Spleen (tissue), 11 donors: ENCODE results near the gene CENPC. TPM values are rescaled to one million over a fixed set of nuclear protein-coding genes. Genes with fewer than 3 reads are reported as not detected.

ENCODE experiments used
- DNase-seq: peaks from one replicate; pipeline ENCODE4 v3.0.0-alpha.2; 2020
- H3K27ac ChIP-seq, 8 donors: fragments of 200-600 bp; sonication (generic) in 7 of 8; 1 replicate in 4 of 8; 2 replicates in 4 of 8; pipeline versions ENCODE4 v1.5.0 to v1.8.0; 2016 to 2021; ENCODE audit warnings: inconsistent platforms in 4 of 8, mild to moderate bottlenecking in 4 of 8, moderate library complexity in 1 of 8
- H3K27me3 ChIP-seq, 7 donors: fragments of 200-600 bp; sonication (generic) in 6 of 7; replicated peaks in 1 of 7; 1 replicate in 4 of 7; 2 replicates in 3 of 7; pipeline versions ENCODE4 v1.5.0 to v1.8.0; 2016 to 2021; ENCODE audit warnings: inconsistent platforms in 3 of 7, mild to moderate bottlenecking in 1 of 7
- H3K36me3 ChIP-seq, 6 donors: fragments of 200-600 bp; sonication (generic) in 5 of 6; 1 replicate in 4 of 6; 2 replicates in 2 of 6; pipeline versions ENCODE4 v1.5.0 to v1.8.0; 2016 to 2021; ENCODE audit warnings: inconsistent platforms in 2 of 6
- H3K4me1 ChIP-seq, 6 donors: fragments of 200-600 bp; sonication (generic) in 5 of 6; 1 replicate in 3 of 6; 2 replicates in 3 of 6; pipeline versions ENCODE4 v1.5.0 to v1.8.0; 2016 to 2021; ENCODE audit warnings: inconsistent platforms in 3 of 6
- H3K4me3 ChIP-seq, 8 donors: fragments of 200-600 bp; sonication (generic) in 7 of 8; 1 replicate in 4 of 8; 2 replicates in 4 of 8; pipeline versions ENCODE4 v1.5.0 to v1.8.0; 2016 to 2021; ENCODE audit warnings: inconsistent platforms in 4 of 8, mild to moderate bottlenecking in 4 of 8, moderate library complexity in 2 of 8
- H3K9me3 ChIP-seq, 8 donors: fragments of 200-600 bp; sonication (generic) in 7 of 8; 1 replicate in 4 of 8; 2 replicates in 4 of 8; pipeline versions ENCODE4 v1.5.0 to v1.8.0; 2016 to 2021; ENCODE audit warnings: inconsistent platforms in 4 of 8
- POLR2A ChIP-seq, 3 donors: fragments of 450-650 bp; IDR thresholded peaks; one replicate each; pipeline ENCODE4 v1.5.1; 2017; ENCODE audit warnings: antibody characterized with exemption in 3 of 3, mild to moderate bottlenecking in 1 of 3
- POLR2AphosphoS5 ChIP-seq, 3 donors: sonication (generic); formaldehyde crosslinking; IDR thresholded peaks; one replicate each; pipeline ENCODE4 v1.5.1; 2017; ENCODE audit warnings: antibody characterized with exemption in 3 of 3
- WGBS, 5 donors: extraction: QIAGEN DNeasy Blood & Tissue Kit in 3 of 5; methylation state at CpG; one replicate each; pipeline versions ENCODE4 v1.1.5 to v1.1.7; 2013 to 2018; 5-methylcytosine and 5-hydroxymethylcytosine counted together
- intact Hi-C: fragments of 100-400 bp; cut with DNase I; formaldehyde crosslinking; loops from one replicate; pipeline ENCODE4 v1.15.0; 2023; ENCODE audit warnings: low total_unique reads
- polyA plus RNA-seq, 3 donors: library from polyadenylated mRNA; stranded (reverse); fragments of 200-250 nt; gene quantifications; one replicate each; pipeline ENCODE4 v1.2.1, GENCODE V29; 2013
- total RNA-seq, 7 donors: library from RNA; depleted of rRNA in 3 of 7; stranded (reverse); fragments of >200 nt in 3 of 7; fragmentation: NEBNext Ultra II Directional in 4 of 7; extraction: Animal tissue kit (Norgen Biotek cat#: 25700) in 4 of 7; gene quantifications; one replicate each; pipeline versions ENCODE4 v1.1.0 to v1.2.1, GENCODE V29; 2016 to 2021
- TF ChIP-seq, protein P1 (sequence below), 11 experiments: fragments of 200-600 bp in 7 of 11; fragments of 450-650 bp in 4 of 11; sonication (generic) in 4 of 11; IDR thresholded peaks in 8 of 11; conservative IDR thresholded peaks in 3 of 11; 1 replicate in 7 of 11; 2 replicates in 4 of 11; pipeline versions ENCODE4 v1.4.0 to v1.8.0; 2016 to 2021; ENCODE audit warnings: antibody characterized with exemption in 11 of 11, inconsistent platforms in 4 of 11, mild to moderate bottlenecking in 1 of 11
- donor health status: healthy with polysubstance abuse.
- donor health status: DM: no; HTN: no; CAD: no; lungs with moderate emphysema.
- donor health status: DM: no; HTN: no; CAD: no.
- donor health status: Bipolar disorder and iron deficiency.
- donor health status: healthy.
- donor health status: DM: no; HTN: no; CAD: no.
- donor health status: DM: yes; HTN: yes; CAD: no.

The CENPC gene
- total and polyA plus RNA-seq, 10 donors = 5.4 to 60.2 (median 42.5) TPM

DNA sequence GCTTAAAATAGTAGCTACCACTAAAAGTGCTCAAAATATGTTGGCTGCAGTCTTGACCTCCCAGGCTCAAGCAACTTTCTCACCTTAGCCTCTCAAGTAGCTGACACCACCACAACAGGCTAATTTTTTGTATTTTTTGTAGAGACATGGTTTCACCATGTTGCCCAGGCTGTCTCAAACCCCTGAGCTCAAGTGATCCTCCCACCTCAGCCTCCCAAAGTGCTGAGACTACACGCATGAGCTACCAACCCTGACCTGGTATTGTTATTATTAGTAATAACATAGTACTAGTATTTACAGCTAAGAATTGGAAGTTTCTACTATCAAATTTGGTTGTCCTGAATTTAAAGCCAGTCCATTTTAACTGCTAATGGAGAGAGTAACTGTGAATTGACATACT is 31.2 kb upstream of the CENPC start:
- intact Hi-C loops = no loop called here
- no peaks in the 10 kb centered on the region for H3K27me3 ChIP-seq
- no peak overlapping the region for H3K4me3 ChIP-seq
- TF ChIP-seq, protein P1, sequence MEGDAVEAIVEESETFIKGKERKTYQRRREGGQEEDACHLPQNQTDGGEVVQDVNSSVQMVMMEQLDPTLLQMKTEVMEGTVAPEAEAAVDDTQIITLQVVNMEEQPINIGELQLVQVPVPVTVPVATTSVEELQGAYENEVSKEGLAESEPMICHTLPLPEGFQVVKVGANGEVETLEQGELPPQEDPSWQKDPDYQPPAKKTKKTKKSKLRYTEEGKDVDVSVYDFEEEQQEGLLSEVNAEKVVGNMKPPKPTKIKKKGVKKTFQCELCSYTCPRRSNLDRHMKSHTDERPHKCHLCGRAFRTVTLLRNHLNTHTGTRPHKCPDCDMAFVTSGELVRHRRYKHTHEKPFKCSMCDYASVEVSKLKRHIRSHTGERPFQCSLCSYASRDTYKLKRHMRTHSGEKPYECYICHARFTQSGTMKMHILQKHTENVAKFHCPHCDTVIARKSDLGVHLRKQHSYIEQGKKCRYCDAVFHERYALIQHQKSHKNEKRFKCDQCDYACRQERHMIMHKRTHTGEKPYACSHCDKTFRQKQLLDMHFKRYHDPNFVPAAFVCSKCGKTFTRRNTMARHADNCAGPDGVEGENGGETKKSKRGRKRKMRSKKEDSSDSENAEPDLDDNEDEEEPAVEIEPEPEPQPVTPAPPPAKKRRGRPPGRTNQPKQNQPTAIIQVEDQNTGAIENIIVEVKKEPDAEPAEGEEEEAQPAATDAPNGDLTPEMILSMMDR (IDR thresholded peaks at IDR 0.05 in 8 of 11, conservative IDR thresholded peaks at IDR 0.05 in 3 of 11) = no peak
- TF ChIP-seq POLR2AphosphoS5 (IDR thresholded peaks at IDR 0.05) = no peak
- no peaks in the 10 kb centered on the region for H3K9me3 ChIP-seq
- peaks cover 0 to 26% (median 0%) of the 10 kb centered on the region in 6 donors for H3K36me3 ChIP-seq
- H3K27ac ChIP-seq = peak overlapping the region in 7 of 8 donors; percentile 35 to 79 (median 70)
- no peak for DNase-seq
- WGBS, 5 donors = 70 to 88% (median 81%) methylated on average over 1 of the region's 1 CpG
- H3K4me1 ChIP-seq = peaks cover 3 to 79% (median 21%) of the 10 kb centered on the region in 6 donors

DNA sequence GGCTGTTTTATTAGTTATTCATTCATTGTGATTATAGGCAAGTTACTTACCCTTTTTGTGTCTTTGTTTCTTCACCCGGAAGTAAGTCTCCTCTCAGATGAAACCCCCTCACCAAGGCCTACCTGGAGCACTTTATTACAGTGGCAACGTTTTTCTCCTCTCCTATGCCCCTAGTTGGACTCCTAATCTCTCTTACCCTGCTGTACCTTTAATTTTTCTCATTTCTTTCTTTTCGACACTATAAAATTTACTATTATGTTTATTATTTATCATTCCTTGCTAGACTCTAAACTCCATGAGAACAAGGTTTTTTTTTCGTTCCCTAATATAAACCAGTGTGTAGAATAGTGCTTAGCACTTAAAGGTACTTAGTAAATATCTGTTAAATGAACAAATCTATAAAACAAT is 30.8 kb upstream of the CENPC start:
- H3K27ac ChIP-seq = peak overlapping the region in 7 of 8 donors; percentile 35 to 79 (median 70)
- intact Hi-C loops = no loop called here
- 72 to 80% (median 75%) methylated on average over 4 of the region's 4 CpGs for WGBS, 5 donors
- no peak overlapping the region for H3K4me3 ChIP-seq
- no peaks in the 10 kb centered on the region for H3K9me3 ChIP-seq
- H3K27me3 ChIP-seq = no peaks in the 10 kb centered on the region
- H3K4me1 ChIP-seq = peaks cover 3 to 75% (median 19%) of the 10 kb centered on the region in 6 donors
- DNase-seq = no peak
- no peak for TF ChIP-seq POLR2A (IDR thresholded peaks at IDR 0.05)
- TF ChIP-seq, protein P1 (IDR thresholded peaks at IDR 0.05 in 8 of 11, conservative IDR thresholded peaks at IDR 0.05 in 3 of 11) = no peak
- TF ChIP-seq POLR2AphosphoS5 (IDR thresholded peaks at IDR 0.05) = no peak
- peaks cover 0 to 28% (median 0%) of the 10 kb centered on the region in 6 donors for H3K36me3 ChIP-seq

DNA sequence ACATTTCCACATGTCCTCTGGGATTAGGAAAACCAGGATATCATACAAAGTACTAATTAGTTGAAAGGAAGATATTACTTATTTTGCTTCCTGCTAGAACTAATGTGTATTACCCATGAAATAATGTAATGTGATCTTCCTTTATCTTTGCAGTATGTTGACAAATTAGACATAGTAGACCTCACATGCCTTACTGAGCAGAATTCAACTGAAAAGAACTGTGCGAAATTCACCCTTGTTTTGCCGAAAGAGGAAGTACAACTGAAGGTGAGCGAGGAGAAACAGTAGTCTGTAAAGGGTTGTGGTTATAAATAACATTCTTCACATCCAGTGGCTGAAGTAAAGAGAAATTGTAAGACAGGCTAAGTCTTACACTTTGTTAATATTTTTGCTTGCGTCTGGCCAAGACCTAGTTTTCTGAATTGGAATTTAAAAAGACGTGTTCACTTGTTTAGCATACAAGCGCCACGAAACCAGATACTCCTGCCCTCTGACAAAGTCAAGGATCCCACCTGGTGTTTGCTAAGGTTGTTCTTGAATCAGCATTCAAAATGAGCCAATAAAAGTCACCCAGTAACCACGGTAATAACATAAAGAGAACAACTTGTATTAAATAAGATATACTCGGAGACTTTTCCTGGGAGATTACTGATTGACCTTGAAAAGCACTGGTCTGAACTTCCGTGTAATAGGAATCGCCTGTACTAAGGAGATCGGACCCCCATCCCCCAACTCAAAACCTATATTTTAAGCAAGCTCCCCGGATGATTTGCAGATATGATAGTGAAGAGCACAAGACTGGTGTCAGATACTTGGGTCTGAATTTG is 30.1 kb upstream of the CENPC start:
- Histone ChIP-seq H3K9me3 (no peaks in the 10 kb centered on the region), H3K4me1 (peaks cover 3 to 68% (median 18%) of the 10 kb centered on the region in 6 donors), H3K27me3 (no peaks in the 10 kb centered on the region), H3K36me3 (peaks cover 0 to 30% (median 0%) of the 10 kb centered on the region in 6 donors), H3K4me3 (no peak overlapping the region), H3K27ac (peak overlapping the region in 7 of 8 donors; percentile 35 to 79 (median 70))
- intact Hi-C loops = no loop called here
- TF ChIP-seq, protein P1 (IDR thresholded peaks at IDR 0.05 in 8 of 11, conservative IDR thresholded peaks at IDR 0.05 in 3 of 11) = no peak
- TF ChIP-seq POLR2AphosphoS5 (IDR thresholded peaks at IDR 0.05) = peak in 1 of 3 donors; percentile 16
- TF ChIP-seq POLR2A (IDR thresholded peaks at IDR 0.05) = no peak
- DNase-seq = no peak
- WGBS, 5 donors = 43 to 52% (median 49%) methylated on average over 13 of the region's 13 CpGs

DNA sequence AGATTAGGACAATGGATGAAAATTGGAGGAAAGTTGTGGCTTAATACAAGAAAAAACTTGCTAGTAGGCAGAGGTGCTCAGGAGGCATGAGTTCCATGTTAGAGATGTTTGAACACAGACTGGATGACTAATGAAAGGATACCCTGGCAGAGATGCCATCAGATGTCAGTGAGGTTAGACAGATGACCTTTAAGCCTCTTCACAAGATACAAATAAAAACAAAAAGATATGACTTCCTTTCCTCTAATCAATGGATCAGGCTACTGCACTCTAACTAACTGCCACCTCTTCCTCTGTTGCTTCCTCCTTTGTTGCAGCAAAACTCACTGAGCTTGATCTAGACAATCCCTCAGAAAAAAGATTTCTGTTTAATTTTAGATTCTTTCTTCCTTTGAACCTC is 27.9 kb upstream of the CENPC start:
- Histone ChIP-seq H3K4me1 (peaks cover 3 to 63% (median 18%) of the 10 kb centered on the region in 6 donors), H3K27me3 (no peaks in the 10 kb centered on the region), H3K4me3 (no peak overlapping the region), H3K27ac (peak overlapping the region in 4 of 8 donors; percentile 20 to 79 (median 45)), H3K36me3 (peaks cover 0 to 11% (median 0%) of the 10 kb centered on the region in 6 donors), H3K9me3 (no peaks in the 10 kb centered on the region)
- no peak for TF ChIP-seq POLR2A (IDR thresholded peaks at IDR 0.05)
- TF ChIP-seq, protein P1 (IDR thresholded peaks at IDR 0.05 in 8 of 11, conservative IDR thresholded peaks at IDR 0.05 in 3 of 11) = no peak
- no peak for TF ChIP-seq POLR2AphosphoS5 (IDR thresholded peaks at IDR 0.05)
- DNase-seq = no peak
- intact Hi-C loops = no loop called here
